GM12873 (cell line): ENCODE measurements around the gene COL25A1.

Source experiments
- CTCF ChIP-seq: IDR thresholded peaks from 2 replicates; pipeline ENCODE4 v1.5.1; 2012; ENCODE audit warnings: low read depth, mild to moderate bottlenecking, moderate library complexity, low read length, control low read depth; ENCODE audit not compliant: insufficient read depth; ENCODE audit errors: missing control alignments

The COL25A1 gene

GRCh38 chr4:109321232-109321631, 18.8 kb upstream of the COL25A1 start:
- no peak for TF ChIP-seq CTCF

- no peak for TF ChIP-seq CTCF
Measured at GRCh38 chr4:109319684-109320083, 17.2 kb upstream of the COL25A1 start.

- TF ChIP-seq CTCF: no peak
Measured at GRCh38 chr4:109319156-109319555, 16.7 kb upstream of the COL25A1 start.

- no peak for TF ChIP-seq CTCF
Measured at GRCh38 chr4:109315818-109316217, 13.4 kb upstream of the COL25A1 start.

- no peak for TF ChIP-seq CTCF
Measured at GRCh38 chr4:109315341-109315740, 12.9 kb upstream of the COL25A1 start.

- TF ChIP-seq CTCF: no peak
Measured at GRCh38 chr4:109313168-109314133, 11.0 kb upstream of the COL25A1 start.

- TF ChIP-seq CTCF: no peak
Measured at GRCh38 chr4:109303140-109303496, 660 bp upstream of the COL25A1 start.
